Dermis microvascular lymphatic vessel endothelial cell (primary cell): ENCODE measurements around the gene ADGRG6. TPM values are rescaled to one million over a fixed set of nuclear protein-coding genes. Genes with fewer than 3 reads are reported as not detected.

Source experiments
- DNase-seq, 2 donors: peaks; one replicate each; pipeline versions ENCODE4 v3.0.0 to v3.0.0-alpha.2; 2010; ENCODE audit warnings: low read depth in 2 of 2
- total RNA-seq: library from RNA; depleted of rRNA; stranded (reverse); fragments of >200 nt; gene quantifications from 2 replicates; pipeline ENCODE4 v1.2.1, GENCODE V29; 2014

Gene ADGRG6
- total RNA-seq, 1 donor from 2014 or later, result 3.3 TPM

DNA sequence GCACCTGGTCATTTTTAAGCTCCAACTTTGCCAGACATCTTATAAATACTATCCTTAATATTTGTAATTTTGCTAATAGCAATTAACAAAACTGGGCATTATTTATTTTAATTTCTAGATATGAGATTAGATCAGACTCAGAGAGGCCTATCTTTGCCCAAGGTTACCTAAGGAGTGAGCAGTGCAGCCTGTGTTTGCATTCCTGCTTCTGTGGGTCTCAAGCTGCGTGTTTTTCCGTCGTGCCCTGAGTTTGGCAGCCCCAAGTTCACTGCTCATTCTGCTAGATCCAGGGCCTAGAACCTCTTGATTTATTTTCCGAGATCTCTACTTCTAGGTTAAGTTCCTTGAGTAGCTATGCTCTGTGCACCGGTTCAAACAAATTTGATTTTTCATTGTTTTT is 11.0 kb upstream of the ADGRG6 start:
- no peak for DNase-seq

DNA sequence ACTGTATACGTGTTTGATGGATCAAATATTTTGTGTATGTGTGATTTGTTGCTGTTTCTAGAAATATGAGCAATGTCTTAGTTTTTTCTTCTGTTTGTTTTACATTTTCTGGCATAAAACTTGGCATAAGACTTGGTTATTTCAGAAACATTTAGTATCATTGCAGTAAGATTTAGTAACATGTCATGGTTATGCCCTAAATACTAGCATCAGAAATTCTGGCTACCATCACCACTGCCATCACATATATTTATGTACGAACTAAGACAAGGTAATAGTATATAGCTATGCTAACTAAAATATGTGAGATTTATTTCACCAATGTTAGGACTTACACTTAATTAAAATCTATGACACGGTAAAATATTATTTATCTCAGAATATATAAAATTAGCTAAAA is 10.3 kb upstream of the ADGRG6 start:
- no peak for DNase-seq

GRCh38 chr6:142292166-142292924 is 9.5 kb upstream of the ADGRG6 start:
- DNase-seq, result no peak

DNA sequence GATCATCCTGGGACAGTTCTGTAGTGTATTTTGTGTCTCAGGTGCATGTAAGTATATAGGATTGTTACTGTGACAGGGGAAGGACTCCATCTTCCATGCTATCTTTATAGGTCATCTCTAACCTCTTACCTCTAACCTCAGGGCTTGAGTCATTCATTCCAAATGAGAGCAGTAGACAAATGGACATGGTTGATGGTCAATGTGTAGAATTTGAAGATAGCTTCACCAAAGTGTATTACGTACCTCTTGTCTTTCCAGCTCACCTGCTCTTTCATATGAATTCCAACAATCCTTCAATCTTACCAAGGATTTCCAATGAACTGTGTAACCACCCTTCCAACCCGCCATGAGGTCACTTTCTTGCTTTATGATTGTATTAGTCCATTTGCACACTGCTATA is 8.7 kb upstream of the ADGRG6 start:
- no peak for DNase-seq

- DNase-seq, result no peak
Observed at GRCh38 chr6:142294679-142295078, 7.1 kb upstream of the ADGRG6 start.

GRCh38 chr6:142296975-142297604 is 4.7 kb upstream of the ADGRG6 start:
- DNase-seq, result no peak

DNA sequence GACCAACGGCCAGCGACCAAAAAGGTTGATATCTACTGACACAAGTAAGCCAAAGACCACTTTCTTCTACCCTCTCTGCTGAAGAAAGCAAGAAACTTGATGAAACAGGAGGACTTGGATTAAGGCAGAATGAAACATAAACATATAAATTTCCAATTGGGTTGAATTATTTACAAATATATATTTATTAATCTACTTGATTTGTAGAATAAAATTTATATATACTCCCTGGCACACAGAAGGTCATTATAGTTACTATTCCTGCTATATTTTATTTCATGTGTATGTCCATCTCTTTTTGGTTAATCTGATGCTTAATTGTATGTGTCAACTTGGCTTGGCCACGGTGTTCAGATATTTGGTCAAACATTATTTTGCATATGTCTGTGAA is 4.2 kb upstream of the ADGRG6 start:
- no peak for DNase-seq

DNA sequence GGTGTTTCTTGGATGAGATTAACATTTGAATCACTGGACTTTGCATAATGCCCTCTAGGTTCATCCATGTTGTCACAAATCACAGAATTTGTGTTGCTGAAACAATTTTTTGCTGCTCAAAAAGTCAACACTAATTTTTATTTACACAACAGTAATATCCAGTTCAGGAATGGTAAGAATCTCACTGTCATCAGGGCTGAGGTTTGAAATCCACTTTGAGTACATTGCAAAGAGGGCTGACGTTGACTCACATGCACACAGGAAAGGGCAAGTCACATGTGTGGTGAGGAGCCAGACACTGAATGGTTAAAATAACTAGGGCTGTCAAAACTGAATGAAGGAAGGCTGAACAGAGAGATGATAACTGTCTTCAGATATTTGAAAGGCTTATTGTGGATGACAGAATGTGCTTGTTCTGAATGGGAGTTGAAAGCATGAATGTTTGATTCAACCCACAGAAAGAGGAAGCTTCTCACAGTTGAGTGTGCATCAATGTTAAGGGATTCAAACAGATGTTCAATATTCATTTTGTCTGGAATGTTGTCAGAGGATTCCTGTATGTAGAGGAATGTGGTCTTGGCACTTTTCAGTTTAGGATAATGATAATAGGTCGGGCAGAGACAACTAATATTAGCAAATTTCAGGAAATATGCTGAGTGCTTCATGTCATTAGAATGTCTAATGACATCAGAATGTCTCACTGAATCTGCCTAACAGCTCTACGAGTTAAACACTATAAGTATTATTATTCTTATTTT is 3.6 kb upstream of the ADGRG6 start:
- DNase-seq, result peak in 1 of 2 donors; percentile 46

GRCh38 chr6:142300302-142300701 is 1.5 kb upstream of the ADGRG6 start:
- DNase-seq, result no peak

DNA sequence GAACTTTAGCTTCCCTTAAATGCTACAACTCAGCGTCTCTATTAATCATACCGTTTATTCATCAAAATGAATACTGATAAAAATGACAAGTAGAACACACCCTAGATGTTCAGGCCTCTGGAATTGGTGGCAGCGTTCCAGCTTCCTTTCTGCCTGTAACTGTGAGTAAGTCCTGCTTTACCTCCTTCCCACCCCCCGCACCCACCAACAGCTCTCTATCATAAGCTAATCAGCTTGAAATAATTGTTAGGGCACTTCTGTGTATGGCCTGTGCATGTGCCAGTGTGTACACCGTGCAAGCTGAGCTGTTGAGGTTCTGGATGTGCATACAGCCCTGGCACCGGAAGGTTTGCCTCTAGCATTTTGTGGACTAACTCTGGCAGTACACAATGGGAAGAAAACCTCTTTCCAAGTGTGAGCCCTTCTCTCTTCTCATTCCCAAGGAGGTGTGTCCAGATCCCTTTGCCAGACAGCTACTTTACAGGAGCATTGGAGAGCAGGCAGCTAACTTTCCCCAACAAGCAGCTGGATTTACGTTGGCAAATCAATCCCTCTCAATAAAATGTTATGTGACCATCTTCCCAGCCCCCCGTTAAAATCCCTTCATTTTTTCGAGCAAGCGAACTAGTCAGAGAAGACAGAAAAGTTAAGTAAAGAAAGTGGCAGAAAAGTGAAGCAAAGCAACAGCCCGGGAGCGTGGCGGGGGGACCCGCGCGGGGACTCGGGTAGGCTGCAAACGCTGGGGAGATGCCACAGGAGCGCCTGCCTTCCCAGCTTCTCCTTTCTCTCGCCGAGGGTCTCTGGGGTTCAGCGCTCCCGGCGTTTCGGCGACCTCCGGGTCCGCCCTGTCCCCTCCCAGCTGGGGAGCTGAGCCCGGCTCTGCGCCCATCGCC is 803 bp upstream of the ADGRG6 start:
- DNase-seq, result peak in 1 of 2 donors; percentile 90

- DNase-seq, result peak in 1 of 2 donors; percentile 20
Observed at GRCh38 chr6:142302421-142303175, 791 bp downstream of the ADGRG6 start.

DNA sequence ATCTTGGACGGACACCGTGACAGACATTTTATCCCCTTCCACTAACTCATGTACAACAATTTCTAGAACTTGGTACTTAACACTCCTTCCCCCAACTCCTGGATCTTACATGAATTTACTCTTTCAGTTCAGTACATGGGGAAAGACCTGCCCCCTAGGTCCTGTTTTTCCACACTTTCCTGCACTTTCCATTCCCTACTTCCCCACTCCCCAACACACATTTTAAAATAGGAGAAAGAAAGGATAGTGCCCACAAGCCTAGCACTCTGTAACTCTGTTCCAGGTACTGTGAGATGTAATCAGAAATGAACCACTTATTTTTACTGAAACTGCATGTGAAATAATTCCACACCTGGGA is 1.3 kb downstream of the ADGRG6 start:
- DNase-seq, result peak in 1 of 2 donors; percentile 12

DNA sequence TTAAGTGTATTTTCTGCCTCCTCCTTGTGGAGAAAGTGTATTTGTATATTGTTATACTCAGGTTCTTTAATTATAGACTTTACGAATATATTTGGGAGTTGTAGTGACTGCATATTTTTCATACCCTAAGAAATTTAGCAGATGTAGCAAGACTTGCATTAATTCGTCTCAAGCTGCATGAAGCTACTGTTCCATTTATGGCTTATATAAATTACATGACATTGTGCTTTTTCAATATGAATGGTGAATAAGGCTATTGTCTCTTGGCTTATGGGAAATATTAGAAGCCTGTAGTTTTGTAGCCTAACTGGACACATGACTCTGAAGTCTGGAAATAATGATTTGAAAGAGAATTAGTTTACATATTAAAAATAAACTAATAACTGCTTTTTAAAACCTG is 2.4 kb downstream of the ADGRG6 start:
- DNase-seq, result no peak

GRCh38 chr6:142306736-142307135 is 4.9 kb downstream of the ADGRG6 start:
- no peak for DNase-seq

GRCh38 chr6:142307963-142308748 is 6.3 kb downstream of the ADGRG6 start:
- DNase-seq, result no peak

GRCh38 chr6:142309426-142309825 is 7.6 kb downstream of the ADGRG6 start:
- DNase-seq, result no peak

- DNase-seq, result peak in 1 of 2 donors; percentile 39
Observed at GRCh38 chr6:142313284-142313683, 11.5 kb downstream of the ADGRG6 start.

DNA sequence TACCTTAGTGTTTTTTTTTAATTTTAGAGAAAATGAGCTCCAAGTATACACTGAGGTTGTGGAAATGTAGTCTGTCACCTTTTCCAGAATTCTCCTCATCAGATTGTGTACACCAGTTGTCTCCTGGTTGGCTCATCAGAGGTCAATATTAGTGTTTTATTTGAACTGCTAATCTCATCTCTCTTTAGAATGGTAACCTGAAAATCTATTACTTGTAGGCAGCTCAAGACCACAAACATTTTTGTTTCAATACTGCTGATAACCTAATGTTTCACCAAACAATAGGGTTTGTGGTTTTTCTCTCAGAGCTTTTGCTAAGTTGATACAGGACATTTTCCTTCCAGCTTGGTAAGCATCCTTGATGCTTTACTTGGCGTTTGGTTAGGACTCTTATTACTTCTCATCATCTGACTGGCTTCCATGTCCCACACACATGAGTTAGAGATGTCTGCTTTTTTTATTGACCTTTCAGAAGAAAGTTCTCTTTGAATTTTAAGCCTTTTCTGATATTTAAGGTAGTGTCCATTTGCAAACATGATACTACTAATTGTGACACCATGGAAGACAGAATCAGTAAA is 15.1 kb downstream of the ADGRG6 start:
- DNase-seq, result no peak

DNA sequence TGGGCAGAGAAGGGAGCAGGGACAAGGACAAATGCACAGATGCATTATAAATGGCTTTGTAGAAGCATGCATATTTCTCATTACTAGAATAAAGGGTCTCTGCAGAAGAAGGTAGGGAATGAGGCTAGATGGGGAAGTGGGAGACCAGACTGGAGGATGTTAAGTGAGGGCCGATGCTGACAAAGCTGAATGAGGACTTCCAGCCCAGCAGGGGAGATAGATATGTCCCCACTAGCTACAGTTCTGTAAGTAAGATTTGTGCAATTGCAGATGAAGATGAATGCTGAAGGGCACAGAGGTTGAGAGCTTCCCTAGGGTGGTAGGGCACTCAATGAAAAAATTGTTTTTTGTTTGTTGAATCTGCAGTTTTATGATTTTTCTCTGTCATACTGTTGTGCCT is 16.9 kb downstream of the ADGRG6 start:
- DNase-seq, result no peak

DNA sequence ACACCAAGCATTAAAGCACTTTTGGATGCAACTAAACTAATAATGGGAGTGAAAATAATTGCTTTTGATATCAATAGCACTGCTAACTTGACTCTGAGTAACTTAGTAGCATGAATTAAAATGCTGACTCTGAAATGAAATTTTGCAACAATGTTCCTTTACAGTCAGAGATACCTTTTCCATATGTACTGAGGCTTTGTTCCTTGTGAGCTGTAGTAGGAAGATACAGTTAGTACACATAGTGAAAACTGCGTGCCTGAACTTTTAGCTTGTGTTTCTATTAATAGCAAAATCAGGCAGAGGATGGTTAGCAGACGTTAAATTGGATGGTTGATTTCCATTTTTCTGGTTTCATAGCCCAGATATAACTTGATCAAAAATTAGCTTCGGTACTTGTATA is 18.6 kb downstream of the ADGRG6 start:
- no peak for DNase-seq
